Neuron (in vitro differentiated cells): ENCODE results near the gene BABAM2.

Source experiments
- H2AFZ ChIP-seq: one replicate; pipeline ENCODE4 v1.6.1; 2013; ENCODE audit warnings: low read depth, mild to moderate bottlenecking, inconsistent platforms, low read length, moderate library complexity
- H3K27me3 ChIP-seq: one replicate; pipeline ENCODE4 v1.6.1; 2013; ENCODE audit warnings: low read length; ENCODE audit not compliant: insufficient read depth
- H3K36me3 ChIP-seq: one replicate; pipeline ENCODE4 v1.6.1; 2013; ENCODE audit warnings: low read length; ENCODE audit not compliant: insufficient read depth
- H3K4me1 ChIP-seq: one replicate; pipeline ENCODE4 v1.6.1; 2013; ENCODE audit warnings: low read length; ENCODE audit not compliant: insufficient read depth
- H3K4me3 ChIP-seq: 2 replicates; pipeline ENCODE4 v1.5.1; 2013; ENCODE audit warnings: mild to moderate bottlenecking, low read length, moderate library complexity
- H3K9me3 ChIP-seq: one replicate; pipeline ENCODE4 v1.6.1; 2013; ENCODE audit warnings: low read length

The BABAM2 gene

DNA sequence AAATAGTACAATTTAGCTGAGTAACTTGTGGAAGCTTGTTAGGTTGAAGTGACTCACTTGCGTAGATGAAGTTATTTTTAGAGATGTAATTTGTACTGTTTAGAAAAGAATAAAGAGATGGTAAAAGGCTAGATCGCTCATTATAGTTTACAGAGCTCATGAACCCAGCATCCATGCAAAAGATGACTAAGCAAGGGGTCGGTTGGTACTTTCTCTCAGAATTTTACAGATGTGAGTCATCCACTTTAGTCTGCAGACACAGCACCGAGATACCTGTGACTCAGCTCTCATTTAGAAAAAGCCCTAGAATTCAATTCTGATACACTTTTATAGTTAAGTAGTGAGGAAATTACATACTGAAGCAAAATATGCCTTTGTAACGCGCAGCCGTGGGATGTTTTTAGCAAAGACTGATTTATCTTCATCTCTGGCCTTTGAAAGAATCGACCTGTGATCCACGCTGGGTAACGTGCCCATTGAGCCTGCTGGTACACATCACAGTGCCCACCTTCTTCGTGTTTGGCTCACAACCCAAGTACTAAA lies 385.6 kb downstream of the BABAM2 start:
- H2AFZ ChIP-seq: no peak overlapping the region
- H3K4me3 ChIP-seq: no peak overlapping the region
- no peaks in the 10 kb centered on the region for H3K36me3 ChIP-seq
- peaks cover 10% of the 10 kb centered on the region for H3K4me1 ChIP-seq
- H3K9me3 ChIP-seq: no peaks in the 10 kb centered on the region
- H3K27me3 ChIP-seq: no peaks in the 10 kb centered on the region

DNA sequence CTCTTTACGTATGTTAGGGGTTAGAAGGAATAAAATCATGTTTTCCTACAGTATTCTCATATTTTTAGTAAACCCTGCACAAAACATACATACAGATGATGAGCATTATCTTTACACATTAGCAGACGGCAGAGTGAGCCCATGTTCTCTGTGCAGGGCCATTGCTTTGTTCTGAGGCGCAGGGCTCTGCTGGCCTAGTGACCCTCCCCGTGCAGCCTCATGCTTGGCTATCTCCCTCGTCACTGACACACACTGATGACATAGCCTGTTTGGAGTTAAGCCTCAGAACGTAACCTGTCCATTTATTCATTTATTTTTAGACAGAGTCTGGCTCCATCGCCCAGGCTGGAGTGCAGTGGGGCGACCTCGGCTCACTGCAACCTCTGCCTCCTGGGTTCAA lies 386.3 kb downstream of the BABAM2 start:
- Histone ChIP-seq H3K4me1 (peaks cover 10% of the 10 kb centered on the region), H3K4me3 (no peak overlapping the region), H3K36me3 (no peaks in the 10 kb centered on the region), H3K27me3 (no peaks in the 10 kb centered on the region), H2AFZ (no peak overlapping the region), H3K9me3 (no peaks in the 10 kb centered on the region)

DNA sequence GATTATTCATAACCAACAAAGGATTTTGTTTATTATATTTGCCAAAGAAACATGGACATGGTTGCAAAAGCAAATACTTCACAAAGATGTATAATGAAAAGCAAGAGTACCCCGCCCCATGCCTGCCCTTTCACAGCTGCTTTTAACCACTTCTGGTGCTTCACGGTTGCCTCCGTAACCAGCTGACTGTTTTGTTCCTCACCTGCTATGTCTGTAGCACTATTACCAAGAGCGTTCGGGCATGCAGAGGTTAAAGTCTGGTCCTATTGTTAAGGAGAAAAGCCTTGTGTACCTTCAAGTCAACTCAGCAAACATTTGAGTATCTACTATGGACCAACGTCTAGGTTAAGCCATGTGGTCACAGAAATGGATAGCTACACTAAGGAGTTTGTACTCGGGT lies 386.9 kb downstream of the BABAM2 start:
- Histone ChIP-seq H3K4me3 (no peak overlapping the region), H2AFZ (no peak overlapping the region), H3K36me3 (no peaks in the 10 kb centered on the region), H3K4me1 (peaks cover 10% of the 10 kb centered on the region), H3K27me3 (no peaks in the 10 kb centered on the region), H3K9me3 (no peaks in the 10 kb centered on the region)

DNA sequence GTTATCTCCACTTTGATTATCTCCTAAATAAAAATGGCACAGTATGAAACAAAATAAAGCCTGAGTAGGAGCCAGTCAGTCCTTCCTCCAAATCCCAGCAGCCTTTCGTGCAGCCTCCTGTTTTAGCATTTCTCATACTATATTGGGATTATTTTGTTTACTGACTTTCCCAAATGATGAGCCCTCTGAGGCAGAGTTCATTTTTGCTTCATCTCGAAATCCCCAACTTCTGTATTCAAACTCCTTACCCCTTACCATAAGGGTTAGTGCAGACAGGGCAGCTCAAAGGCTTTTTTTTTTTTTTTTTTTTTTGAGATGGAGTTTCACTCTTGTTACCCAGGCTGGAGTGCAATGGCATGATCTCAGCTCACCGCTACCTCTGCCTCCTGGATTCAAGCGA lies 388.8 kb downstream of the BABAM2 start:
- H3K9me3 ChIP-seq: no peaks in the 10 kb centered on the region
- no peaks in the 10 kb centered on the region for H3K27me3 ChIP-seq

DNA sequence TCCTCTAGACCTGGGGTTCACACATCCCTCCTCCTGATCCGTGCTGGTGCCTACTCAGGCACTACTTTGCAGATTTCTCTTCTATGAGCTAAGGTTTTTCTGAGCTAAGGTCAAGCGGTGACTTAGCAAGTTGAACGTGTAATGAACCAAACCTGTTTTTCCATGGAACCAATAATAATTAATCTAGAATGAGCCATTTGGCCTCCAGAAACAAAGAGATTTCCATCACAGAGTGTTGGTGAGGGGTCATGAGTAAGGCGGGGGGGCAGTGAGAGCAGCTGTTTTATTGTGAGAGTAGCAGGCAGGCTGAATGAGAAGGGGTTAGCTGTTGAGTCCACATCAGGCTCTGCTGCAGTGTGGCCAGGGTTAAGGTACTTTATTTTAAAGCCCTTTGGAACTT lies 390.1 kb downstream of the BABAM2 start:
- H3K4me1 ChIP-seq: peaks cover 10% of the 10 kb centered on the region
- H3K4me3 ChIP-seq: no peak overlapping the region
- H3K9me3 ChIP-seq: no peaks in the 10 kb centered on the region
- no peak overlapping the region for H2AFZ ChIP-seq
- H3K36me3 ChIP-seq: no peaks in the 10 kb centered on the region
- no peaks in the 10 kb centered on the region for H3K27me3 ChIP-seq

More for the DNA sequence above, 388.8 kb downstream of the BABAM2 start:
- no peaks in the 10 kb centered on the region for H3K36me3 ChIP-seq
- no peak overlapping the region for H2AFZ ChIP-seq
- peaks cover 10% of the 10 kb centered on the region for H3K4me1 ChIP-seq
- no peak overlapping the region for H3K4me3 ChIP-seq

DNA sequence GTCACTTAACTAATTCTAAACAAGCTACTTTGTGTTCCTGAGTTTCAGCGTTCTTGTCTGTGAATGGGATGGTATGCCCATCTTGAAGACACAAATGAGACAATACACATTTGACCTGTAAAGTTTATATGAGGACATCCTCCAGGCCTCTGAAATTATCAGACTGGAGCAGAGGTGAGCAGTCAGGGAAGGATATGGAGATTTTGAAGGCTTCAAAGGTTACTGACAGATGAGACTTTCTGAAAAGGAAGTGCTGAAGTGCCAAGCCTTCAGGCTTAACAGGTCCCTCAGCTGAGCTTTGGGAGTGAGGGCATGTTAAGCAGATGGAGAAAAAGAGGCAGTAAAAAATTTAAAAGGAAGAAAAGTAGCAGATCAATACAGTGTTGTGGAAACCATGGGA lies 391.2 kb downstream of the BABAM2 start:
- H3K9me3 ChIP-seq: no peaks in the 10 kb centered on the region
- H2AFZ ChIP-seq: no peak overlapping the region
- no peaks in the 10 kb centered on the region for H3K27me3 ChIP-seq
- peaks cover 6% of the 10 kb centered on the region for H3K4me1 ChIP-seq
- no peaks in the 10 kb centered on the region for H3K36me3 ChIP-seq
- H3K4me3 ChIP-seq: no peak overlapping the region

DNA sequence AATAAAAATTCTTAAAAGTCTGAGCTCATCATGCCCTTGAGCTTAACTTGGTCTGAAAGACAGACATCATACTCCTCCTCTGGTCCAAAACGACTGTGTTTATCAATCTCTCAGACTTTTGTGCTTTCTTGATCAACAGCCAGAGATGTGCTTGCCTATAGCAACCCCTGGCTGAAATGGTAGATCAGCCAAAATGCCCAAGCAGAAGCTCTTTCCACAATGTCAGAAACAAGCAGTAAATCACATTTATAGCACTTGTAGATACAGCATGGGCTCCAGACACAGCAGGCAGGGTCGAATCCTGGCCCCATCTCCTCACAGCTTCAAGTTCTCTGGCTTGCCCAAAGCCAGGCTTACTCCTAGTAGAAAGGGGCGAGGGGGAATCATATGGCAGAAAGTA lies 391.7 kb downstream of the BABAM2 start:
- Histone ChIP-seq H3K27me3 (no peaks in the 10 kb centered on the region), H3K4me1 (peaks cover 7% of the 10 kb centered on the region), H2AFZ (no peak overlapping the region), H3K4me3 (no peak overlapping the region), H3K36me3 (no peaks in the 10 kb centered on the region), H3K9me3 (no peaks in the 10 kb centered on the region)

DNA sequence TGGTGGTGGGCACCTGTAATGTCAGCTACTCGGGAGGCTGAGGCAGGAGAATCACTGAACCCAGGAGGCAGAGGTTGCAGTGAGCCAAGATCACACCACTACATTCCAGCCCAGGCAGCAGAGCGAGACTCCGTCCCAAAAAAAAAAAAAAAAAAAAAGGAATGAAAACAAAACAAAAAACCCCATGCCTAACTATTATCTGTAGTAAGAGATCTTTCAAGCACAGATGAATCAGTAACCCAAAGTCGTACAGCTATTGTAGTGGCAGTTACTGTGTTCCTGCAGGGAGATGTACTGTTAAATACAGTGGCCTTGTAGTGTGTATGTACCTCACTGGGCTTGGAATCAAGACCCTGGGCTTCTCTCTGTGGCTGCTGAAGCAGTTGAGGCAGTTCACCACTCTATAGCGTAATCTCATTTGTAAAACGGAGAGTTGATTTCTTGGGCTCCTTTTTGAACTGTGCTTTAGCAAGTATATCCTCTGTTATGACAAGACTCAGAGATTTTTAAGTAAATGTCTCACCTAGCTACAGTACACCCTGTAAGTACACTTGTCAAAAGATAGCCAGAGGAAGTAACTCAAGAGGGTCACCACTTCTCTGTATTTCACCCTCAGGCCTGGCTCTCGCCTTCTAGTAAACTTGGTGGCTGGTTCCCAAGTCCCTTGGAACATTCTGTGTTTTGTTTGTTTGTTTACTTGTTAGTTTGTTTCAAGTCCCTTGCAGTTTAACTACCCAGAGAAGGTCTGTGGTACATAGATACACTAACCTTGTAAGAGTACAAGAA lies 392.5 kb downstream of the BABAM2 start:
- no peak overlapping the region for H3K4me3 ChIP-seq
- no peaks in the 10 kb centered on the region for H3K9me3 ChIP-seq
- no peaks in the 10 kb centered on the region for H3K27me3 ChIP-seq
- H3K4me1 ChIP-seq: peaks cover 7% of the 10 kb centered on the region
- no peak overlapping the region for H2AFZ ChIP-seq
- no peaks in the 10 kb centered on the region for H3K36me3 ChIP-seq

DNA sequence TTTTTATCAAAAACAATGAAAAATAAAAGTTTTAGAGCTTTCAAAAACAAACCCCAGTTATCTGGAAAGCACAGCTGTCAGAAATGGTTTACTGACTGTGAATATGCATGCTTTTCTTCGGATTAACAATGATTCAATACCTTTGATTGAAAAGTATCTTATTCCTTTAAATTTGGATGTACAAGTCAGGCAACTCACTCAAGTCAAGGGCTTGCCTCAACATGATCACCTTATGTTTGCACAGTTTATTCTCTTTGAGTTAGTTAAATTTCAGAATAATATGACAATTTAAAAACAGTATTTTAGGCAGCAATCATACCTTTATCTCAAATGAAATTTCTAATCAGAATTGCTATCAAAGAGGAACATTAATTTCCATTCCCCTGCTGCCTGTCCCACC lies 393.3 kb downstream of the BABAM2 start:
- no peaks in the 10 kb centered on the region for H3K36me3 ChIP-seq

DNA sequence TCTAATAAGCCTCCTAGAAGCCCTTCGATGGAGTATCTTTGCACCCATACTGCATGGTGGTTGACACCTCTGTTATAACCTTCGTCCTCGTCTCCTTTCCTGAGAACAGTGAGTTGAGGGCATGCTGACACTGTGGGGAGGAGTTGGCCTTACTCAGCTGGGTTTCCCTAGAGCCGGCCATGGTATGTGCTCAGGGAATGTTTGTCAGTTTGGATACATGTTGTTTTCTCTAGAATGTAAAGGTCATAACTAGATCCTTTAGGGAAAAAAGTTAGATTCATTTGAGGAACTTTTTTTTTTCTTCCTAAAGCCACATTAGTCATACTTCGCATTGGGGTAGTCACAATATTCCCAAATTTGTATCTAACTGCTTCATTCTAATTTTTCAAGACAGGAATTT lies 396.1 kb downstream of the BABAM2 start:
- Histone ChIP-seq H3K36me3 (no peaks in the 10 kb centered on the region), H3K4me1 (peaks cover 7% of the 10 kb centered on the region), H3K9me3 (no peaks in the 10 kb centered on the region), H2AFZ (no peak overlapping the region), H3K4me3 (no peak overlapping the region), H3K27me3 (no peaks in the 10 kb centered on the region)

More for the DNA sequence above, 393.3 kb downstream of the BABAM2 start:
- Histone ChIP-seq H3K27me3 (no peaks in the 10 kb centered on the region), H3K9me3 (no peaks in the 10 kb centered on the region), H3K4me1 (peaks cover 7% of the 10 kb centered on the region), H2AFZ (no peak overlapping the region), H3K4me3 (no peak overlapping the region)

DNA sequence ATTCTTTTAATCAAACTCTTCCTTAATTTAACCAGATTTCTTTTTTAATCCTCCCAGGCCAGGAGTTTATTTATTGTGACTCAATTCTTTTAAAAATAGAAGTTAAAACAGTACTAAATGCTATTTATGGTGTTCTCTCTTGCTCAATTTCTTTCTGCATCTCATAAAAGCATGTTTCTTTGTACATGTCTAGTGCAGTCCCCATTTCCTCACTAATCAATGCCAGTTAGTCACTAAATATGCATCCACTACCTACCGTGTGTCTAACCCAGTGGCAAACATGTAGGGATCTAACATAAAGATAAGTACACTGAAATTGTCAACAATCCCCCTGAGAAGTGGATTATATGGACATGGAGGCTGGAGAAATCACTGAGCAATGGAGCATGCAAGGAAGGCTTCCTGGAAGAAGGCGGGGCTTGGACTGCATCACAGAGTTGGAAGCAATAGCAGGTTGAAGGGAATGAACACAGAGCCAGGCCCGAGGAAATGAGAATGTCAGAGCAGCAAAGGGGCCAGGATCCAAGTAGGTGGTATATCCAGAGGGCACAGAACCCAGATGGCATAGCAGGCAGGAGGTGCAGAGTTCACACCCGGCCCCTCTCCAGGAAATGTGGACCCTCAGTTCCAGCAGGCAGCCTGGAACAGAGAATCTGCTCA lies 396.9 kb downstream of the BABAM2 start:
- Histone ChIP-seq H3K4me1 (peaks cover 7% of the 10 kb centered on the region), H3K27me3 (no peaks in the 10 kb centered on the region), H3K36me3 (no peaks in the 10 kb centered on the region), H3K9me3 (no peaks in the 10 kb centered on the region), H2AFZ (no peak overlapping the region), H3K4me3 (no peak overlapping the region)

DNA sequence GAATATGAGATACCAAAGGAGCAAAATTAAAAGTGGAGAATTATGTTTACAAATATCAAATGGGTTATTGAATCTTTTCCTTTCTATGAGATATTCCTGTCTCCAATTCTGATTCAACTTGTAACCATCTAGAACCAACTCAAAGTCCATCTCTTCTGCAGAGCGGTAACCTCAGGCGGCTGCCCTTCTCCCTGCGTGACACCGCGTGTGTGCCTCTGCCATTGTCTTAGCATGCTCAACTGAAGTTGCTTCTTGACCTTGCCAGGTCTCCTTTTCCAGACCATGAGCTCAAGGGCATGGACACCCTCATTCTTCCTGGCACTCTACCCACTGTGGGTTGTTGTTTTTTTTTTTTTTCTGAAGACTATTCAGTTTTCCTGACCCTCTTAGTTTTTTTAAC lies 398.1 kb downstream of the BABAM2 start:
- Histone ChIP-seq H3K9me3 (no peaks in the 10 kb centered on the region), H3K27me3 (no peaks in the 10 kb centered on the region), H3K36me3 (no peaks in the 10 kb centered on the region), H3K4me3 (no peak overlapping the region), H3K4me1 (peaks cover 7% of the 10 kb centered on the region), H2AFZ (no peak overlapping the region)

DNA sequence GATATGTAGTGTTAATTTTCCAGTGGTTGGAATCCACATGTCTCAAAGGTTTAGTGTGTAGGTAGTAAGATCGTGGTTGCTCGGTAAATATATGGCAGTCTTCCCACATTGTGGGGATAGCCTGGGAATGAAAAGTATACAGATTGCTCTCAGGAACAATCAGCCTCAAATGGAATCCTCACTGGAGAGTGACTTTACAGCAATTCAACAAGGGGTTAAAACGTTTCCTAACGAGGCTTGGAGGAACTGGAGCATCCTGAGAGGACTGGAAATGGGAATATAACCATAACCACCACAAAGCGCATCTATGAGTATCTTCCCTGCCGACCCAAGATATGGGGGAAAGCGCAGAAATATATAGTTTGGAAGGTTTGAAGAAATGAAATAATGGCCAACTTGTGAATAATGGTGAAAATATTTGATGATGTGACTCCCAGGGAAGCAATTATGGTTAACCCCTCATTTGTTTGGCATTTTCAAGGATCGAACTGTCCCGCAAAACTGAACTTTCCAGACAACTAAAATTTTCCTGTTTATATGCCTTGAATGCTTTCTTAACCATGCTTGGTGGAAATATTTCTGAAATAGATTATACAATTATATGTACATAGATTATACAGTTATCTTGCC lies 401.4 kb downstream of the BABAM2 start:
- Histone ChIP-seq H3K27me3 (no peaks in the 10 kb centered on the region), H3K9me3 (no peaks in the 10 kb centered on the region), H3K4me3 (no peak overlapping the region)

More for the DNA sequence above, 401.4 kb downstream of the BABAM2 start:
- peaks cover under 1% of the 10 kb centered on the region for H3K4me1 ChIP-seq
- no peaks in the 10 kb centered on the region for H3K36me3 ChIP-seq
- H2AFZ ChIP-seq: no peak overlapping the region
